Stimulated activated CD8-positive, alpha-beta memory T cell treated with anti-CD3 and anti-CD28 coated beads, Interleukin-12 subunit alpha, Interleukin-12 subunit beta, amount 100 ng/mL, for 24 hours (primary cell): ENCODE results near the gene GAB2.
A peak's percentile ranks its signal among the peaks of the same experiment; 100 is the strongest.
"Not testable (repeated sequence)": the region's sequence is repeated elsewhere in the genome, so short reads cannot be mapped to it uniquely, and the experiment has no call there.

ENCODE experiments used
- DNase-seq: peaks from one replicate; pipeline ENCODE4 v3.0.0-alpha.2; 2020; ENCODE audit errors: extremely low read depth

The GAB2 gene

DNA sequence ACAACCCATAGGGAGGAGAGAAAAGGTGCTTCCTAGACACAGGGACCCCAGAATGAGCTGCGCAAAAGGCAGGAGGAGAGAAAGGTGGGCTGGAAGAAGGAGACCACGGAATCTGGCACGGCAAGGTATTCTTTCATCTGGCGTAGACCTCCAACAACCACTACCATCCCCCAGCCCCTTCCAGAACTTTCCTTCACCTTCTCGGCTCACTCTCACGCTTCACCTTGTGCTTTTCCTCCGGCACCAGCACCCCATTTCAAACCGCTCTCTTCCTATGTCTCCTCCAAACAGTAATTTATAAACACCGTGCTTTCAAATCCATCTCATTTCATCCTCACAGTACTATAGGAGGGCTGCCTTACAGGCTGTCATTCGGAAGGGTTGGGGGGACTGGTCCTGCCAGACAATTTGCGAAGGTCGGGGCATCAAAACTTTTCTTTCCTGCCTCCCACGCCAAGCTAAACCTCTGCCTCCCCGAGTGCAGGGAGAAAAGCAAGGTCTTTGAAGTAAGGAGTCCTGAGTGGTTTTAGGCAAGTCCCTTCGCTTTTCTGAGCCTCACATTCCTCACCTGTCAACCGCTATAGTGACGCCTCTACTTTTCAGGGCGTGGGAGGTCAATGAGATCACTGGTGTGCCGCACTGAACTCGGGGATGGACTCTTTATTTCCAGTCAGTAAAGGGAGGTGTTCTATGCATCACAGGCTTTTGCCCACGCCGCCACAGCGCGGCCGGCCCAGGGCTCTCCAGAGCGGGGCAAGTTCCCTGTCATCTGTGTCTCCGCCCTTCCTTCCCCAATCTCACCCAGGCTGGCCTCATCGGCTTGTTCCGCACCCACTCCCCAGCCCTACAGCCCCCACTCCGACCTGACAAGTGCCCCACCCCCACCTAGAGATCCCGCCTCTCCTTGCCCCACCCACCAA is 230.0 kb downstream of the GAB2 start:
- DNase-seq = peak; percentile 47

DNA sequence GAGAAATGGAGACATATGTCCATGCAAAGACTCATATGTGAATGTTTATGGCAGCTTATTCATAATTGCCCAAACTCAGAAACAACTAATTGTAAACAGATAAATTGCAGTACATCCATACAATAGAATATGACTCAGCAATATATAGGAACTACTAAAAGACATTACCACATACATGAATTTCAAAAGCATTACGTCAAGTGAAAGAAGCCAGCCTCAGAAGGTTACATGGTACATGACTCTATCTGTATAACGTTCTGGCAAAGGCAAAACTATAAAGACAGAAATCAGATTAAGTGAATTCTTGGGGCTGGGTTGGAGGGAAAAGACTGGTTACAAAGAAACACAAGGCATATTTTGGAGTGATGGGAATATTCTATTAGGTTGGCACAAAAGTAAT is 236.4 kb downstream of the GAB2 start:
- no peak for DNase-seq

GRCh38 chr11:78180751-78181150 is 236.9 kb downstream of the GAB2 start:
- DNase-seq = no peak

- DNase-seq = no peak
These were observed 238.1 kb downstream of the GAB2 start for GRCh38 chr11:78179459-78180071.

DNA sequence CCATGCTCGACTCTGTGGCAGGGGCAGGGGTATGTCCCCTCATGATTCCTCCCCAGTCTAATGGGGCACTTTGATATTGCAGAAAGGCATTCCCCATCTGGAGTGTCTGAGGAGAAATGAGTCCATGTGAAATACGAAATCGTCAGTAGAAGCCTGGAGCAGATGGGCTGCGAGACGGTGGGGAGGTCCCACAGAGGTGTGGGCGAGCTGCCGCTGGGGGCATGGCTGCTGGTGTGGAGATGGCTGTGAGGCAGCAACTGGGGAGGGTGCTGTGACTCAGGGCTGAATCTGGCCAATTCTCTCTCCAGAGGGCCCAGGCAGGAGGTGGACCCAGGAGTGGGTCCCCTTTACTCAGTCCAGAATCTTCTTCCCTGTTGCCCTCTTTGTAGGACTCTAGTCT is 240.4 kb downstream of the GAB2 start:
- no peak for DNase-seq

- no peak for DNase-seq
These were observed 240.9 kb downstream of the GAB2 start for GRCh38 chr11:78176605-78177141.

- not testable (repeated sequence) for DNase-seq
These were observed 241.8 kb downstream of the GAB2 start for GRCh38 chr11:78175862-78176261.

DNA sequence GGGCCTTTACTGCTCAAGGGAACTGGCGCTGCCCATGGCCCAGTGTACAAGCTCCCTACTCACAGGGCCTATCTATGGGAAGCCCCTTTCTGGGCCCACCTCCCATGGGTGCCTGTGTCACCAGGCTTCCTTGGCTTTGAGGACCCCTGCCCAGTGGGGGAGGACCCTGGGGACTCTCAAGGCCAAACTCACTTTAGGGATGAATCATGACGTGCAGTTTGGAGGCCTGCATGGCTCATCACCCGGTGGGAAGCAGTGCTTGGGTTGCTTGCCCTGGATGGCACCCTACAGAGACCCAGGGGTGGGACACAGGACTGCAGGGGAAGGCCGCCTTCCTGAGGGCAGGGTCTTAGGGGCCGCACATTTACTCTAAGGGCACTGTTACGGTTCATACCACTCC is 245.7 kb downstream of the GAB2 start:
- DNase-seq = no peak

DNA sequence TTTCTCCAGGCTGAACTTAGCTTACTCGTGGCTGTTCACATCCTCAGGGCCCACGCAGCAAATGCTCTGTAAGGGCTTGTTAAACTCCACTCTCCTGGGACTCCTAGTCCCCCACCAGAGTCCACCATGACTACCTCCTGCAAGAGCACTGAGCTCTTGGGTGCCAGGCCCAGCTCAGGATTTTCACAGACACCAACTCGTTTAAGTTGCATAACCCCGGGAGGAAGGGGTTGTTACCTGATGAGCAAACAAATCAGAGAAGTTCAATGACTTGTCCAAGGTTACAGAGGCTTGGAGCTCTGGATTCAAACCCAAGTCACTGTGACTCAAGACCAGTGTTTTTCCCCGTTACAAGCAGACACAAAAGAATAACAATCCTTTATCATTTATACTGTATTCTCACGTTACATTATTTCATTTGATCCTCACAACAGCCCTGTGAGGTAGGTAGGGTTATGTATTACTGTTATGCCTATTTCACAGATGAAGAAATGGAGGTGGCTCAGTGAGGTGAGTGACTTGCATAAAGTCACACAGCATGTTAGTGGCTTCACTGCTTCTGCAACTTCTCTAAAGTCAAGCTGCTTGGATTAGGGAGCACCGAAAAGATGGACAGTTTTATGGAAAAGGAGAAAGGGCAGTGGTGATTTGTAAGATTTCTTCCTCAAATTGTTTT is 246.6 kb downstream of the GAB2 start:
- no peak for DNase-seq

- no peak for DNase-seq
These were observed 247.2 kb downstream of the GAB2 start for GRCh38 chr11:78170413-78170812.

- DNase-seq = no peak
These were observed 248.8 kb downstream of the GAB2 start for GRCh38 chr11:78168539-78169477.

GRCh38 chr11:78166855-78167469 is 250.7 kb downstream of the GAB2 start:
- DNase-seq = no peak
